G401 (cell line): ENCODE data around the gene NPHS1. TPM values are rescaled to one million over a fixed set of nuclear protein-coding genes. Genes with fewer than 3 reads are reported as not detected.

Source experiments
- DNase-seq: peaks from one replicate; pipeline ENCODE4 v3.0.0-alpha.2; 2015; ENCODE audit warnings: low spot score
- in situ Hi-C: cut with HindIII; loops from 2 replicates; pipeline ENCODE4 v1.10.0; 2016; ENCODE audit warnings: low sequenced_read_pairs, mixed read lengths
- total RNA-seq: library from RNA; depleted of rRNA; stranded (reverse); fragments of >200 nt; shearing (Covaris generic); gene quantifications from 2 replicates; pipeline ENCODE4 v1.2.3, GENCODE V29; 2014

NPHS1 gene
- total RNA-seq, 1 experiment from 2014 or later, result not detected

GRCh38 chr19:35792888-35793287, 59.4 kb downstream of the NPHS1 start:
- no peak for DNase-seq
- in situ Hi-C loops, result no loop called here

- DNase-seq, result no peak
- in situ Hi-C loops, result no loop called here
Observed at GRCh38 chr19:35792312-35792711, 60.0 kb downstream of the NPHS1 start.

- in situ Hi-C loops, result no loop called here
- no peak for DNase-seq
Observed at GRCh38 chr19:35791814-35792279, 60.5 kb downstream of the NPHS1 start.

GRCh38 chr19:35790981-35791813, 61.1 kb downstream of the NPHS1 start:
- in situ Hi-C loops, result no loop called here
- peak; percentile 71 for DNase-seq

- DNase-seq, result no peak
- in situ Hi-C loops, result no loop called here
Observed at GRCh38 chr19:35789978-35790944, 62.0 kb downstream of the NPHS1 start.

- DNase-seq, result no peak
- in situ Hi-C loops, result no loop called here
Observed at GRCh38 chr19:35789195-35789977, 62.9 kb downstream of the NPHS1 start.

GRCh38 chr19:35788205-35788960, 63.9 kb downstream of the NPHS1 start:
- DNase-seq, result no peak
- in situ Hi-C loops, result no loop called here

GRCh38 chr19:35787227-35787799, 65.0 kb downstream of the NPHS1 start:
- no peak for DNase-seq
- in situ Hi-C loops, result no loop called here

GRCh38 chr19:35786299-35787160, 65.8 kb downstream of the NPHS1 start:
- DNase-seq, result no peak
- in situ Hi-C loops, result no loop called here

- in situ Hi-C loops, result no loop called here
- no peak for DNase-seq
Observed at GRCh38 chr19:35785339-35785627, 67.0 kb downstream of the NPHS1 start.

- in situ Hi-C loops, result no loop called here
- no peak for DNase-seq
Observed at GRCh38 chr19:35784503-35785338, 67.6 kb downstream of the NPHS1 start.

- in situ Hi-C loops, result no loop called here
- DNase-seq, result no peak
Observed at GRCh38 chr19:35783469-35784434, 68.6 kb downstream of the NPHS1 start.

- in situ Hi-C loops, result no loop called here
Observed at GRCh38 chr19:35782589-35782988, 69.7 kb downstream of the NPHS1 start.

GRCh38 chr19:35781650-35782049, 70.7 kb downstream of the NPHS1 start:
- DNase-seq, result no peak
- in situ Hi-C loops, result no loop called here

More at GRCh38 chr19:35782589-35782988, 69.7 kb downstream of the NPHS1 start:
- DNase-seq, result no peak

- in situ Hi-C loops, result no loop called here
- no peak for DNase-seq
Observed at GRCh38 chr19:35780717-35781116, 71.6 kb downstream of the NPHS1 start.

GRCh38 chr19:35780058-35780457, 72.2 kb downstream of the NPHS1 start:
- DNase-seq, result no peak
- in situ Hi-C loops, result no loop called here
